ENCODE results near the gene KLHL22.

- TF ChIP-seq CTCF (conservative IDR thresholded peaks at IDR 0.05; ENCODE audit: low read depth, low read length) (no peak), EZH2phosphoT487 (IDR thresholded peaks at IDR 0.05; ENCODE audit: borderline replicate concordance, low read length) (no peak), EZH2 (IDR thresholded peaks at IDR 0.05; ENCODE audit: low read length, unreplicated experiment) (no peak)
Observed at GRCh38 chr22:20524004-20524481, 28.4 kb upstream of the KLHL22 start.

Measured in PC-3 (cell line).